IMR-90 (cell line): ENCODE measurements around the gene VWCE.

Experiments used
- CEBPB ChIP-seq: IDR thresholded peaks from 2 replicates; pipeline ENCODE4 v1.6.1; 2012; ENCODE audit warnings: low read depth, low read length, improper control_type of control experiment
- FOS ChIP-seq: fragments of 150-350 bp; IDR thresholded peaks from 2 replicates; pipeline ENCODE4 v1.6.1; 2016; ENCODE audit warnings: low read depth, low read length
- POLR2A ChIP-seq: IDR thresholded peaks from 2 replicates; pipeline ENCODE4 v1.6.1; 2012; ENCODE audit warnings: mild to moderate bottlenecking, low read depth, low read length
- TF ChIP-seq, protein P1 (sequence below): conservative IDR thresholded peaks from 2 replicates; pipeline ENCODE4 v1.5.1; 2012; ENCODE audit warnings: mild to moderate bottlenecking, low read depth, low read length, improper control_type of control experiment
- TF ChIP-seq, protein P2 (sequence below): fragments of 150-350 bp; IDR thresholded peaks from 2 replicates; pipeline ENCODE4 v1.6.1; 2017; ENCODE audit warnings: mild to moderate bottlenecking, antibody characterized with exemption, low read length, low read depth

GRCh38 chr11:61259363-61259762 is 35.8 kb downstream of the VWCE start:
- TF ChIP-seq, protein P1, sequence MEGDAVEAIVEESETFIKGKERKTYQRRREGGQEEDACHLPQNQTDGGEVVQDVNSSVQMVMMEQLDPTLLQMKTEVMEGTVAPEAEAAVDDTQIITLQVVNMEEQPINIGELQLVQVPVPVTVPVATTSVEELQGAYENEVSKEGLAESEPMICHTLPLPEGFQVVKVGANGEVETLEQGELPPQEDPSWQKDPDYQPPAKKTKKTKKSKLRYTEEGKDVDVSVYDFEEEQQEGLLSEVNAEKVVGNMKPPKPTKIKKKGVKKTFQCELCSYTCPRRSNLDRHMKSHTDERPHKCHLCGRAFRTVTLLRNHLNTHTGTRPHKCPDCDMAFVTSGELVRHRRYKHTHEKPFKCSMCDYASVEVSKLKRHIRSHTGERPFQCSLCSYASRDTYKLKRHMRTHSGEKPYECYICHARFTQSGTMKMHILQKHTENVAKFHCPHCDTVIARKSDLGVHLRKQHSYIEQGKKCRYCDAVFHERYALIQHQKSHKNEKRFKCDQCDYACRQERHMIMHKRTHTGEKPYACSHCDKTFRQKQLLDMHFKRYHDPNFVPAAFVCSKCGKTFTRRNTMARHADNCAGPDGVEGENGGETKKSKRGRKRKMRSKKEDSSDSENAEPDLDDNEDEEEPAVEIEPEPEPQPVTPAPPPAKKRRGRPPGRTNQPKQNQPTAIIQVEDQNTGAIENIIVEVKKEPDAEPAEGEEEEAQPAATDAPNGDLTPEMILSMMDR, result no peak
- TF ChIP-seq POLR2A (no peak), FOS (no peak), CEBPB (no peak)
- TF ChIP-seq, protein P2, sequence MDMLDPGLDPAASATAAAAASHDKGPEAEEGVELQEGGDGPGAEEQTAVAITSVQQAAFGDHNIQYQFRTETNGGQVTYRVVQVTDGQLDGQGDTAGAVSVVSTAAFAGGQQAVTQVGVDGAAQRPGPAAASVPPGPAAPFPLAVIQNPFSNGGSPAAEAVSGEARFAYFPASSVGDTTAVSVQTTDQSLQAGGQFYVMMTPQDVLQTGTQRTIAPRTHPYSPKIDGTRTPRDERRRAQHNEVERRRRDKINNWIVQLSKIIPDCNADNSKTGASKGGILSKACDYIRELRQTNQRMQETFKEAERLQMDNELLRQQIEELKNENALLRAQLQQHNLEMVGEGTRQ, result no peak
